Stomach (tissue), 9 donors: ENCODE results near the gene ZDHHC5. TPM values are rescaled to one million over a fixed set of nuclear protein-coding genes. Genes with fewer than 3 reads are reported as not detected.
"Not testable (repeated sequence)": the region's sequence is repeated elsewhere in the genome, so short reads cannot be mapped to it uniquely, and the experiment has no call there.

ENCODE experiments used
- DNase-seq, 2 donors: peaks; one replicate each; pipeline versions ENCODE4 v3.0.0 to v3.0.0-alpha.2; 2013 to 2019
- H3K27ac ChIP-seq, 5 donors: fragments of 200-600 bp in 4 of 5; sonication (generic) in 4 of 5; one replicate each; pipeline ENCODE4 v1.5.1; 2013 to 2019; ENCODE audit warnings: mild to moderate bottlenecking in 1 of 5, moderate library complexity in 1 of 5
- H3K27me3 ChIP-seq, 3 donors: fragments of 200-600 bp; sonication (generic); one replicate each; pipeline ENCODE4 v1.5.1; 2017 to 2019; ENCODE audit warnings: mixed run types in 1 of 3
- H3K36me3 ChIP-seq, 4 donors: fragments of 200-600 bp; sonication (generic); 1 replicate in 3 of 4; 2 replicates in 1 of 4; pipeline ENCODE4 v1.5.1; 2016 to 2019
- H3K4me1 ChIP-seq, 4 donors: fragments of 200-600 bp; sonication (generic); one replicate each; pipeline ENCODE4 v1.5.1; 2016 to 2019
- H3K4me3 ChIP-seq, 4 donors: fragments of 200-600 bp; sonication (generic) in 3 of 4; one replicate each; pipeline ENCODE4 v1.5.1; 2016 to 2019; ENCODE audit warnings: mild to moderate bottlenecking in 1 of 4
- H3K9me3 ChIP-seq, 4 donors: fragments of 200-600 bp; sonication (generic); one replicate each; pipeline ENCODE4 v1.5.1; 2016 to 2019
- EP300 ChIP-seq: sonication (generic); formaldehyde crosslinking; IDR thresholded peaks from one replicate; pipeline ENCODE4 v1.6.1; 2017; ENCODE audit warnings: antibody characterized with exemption
- POLR2A ChIP-seq, 4 donors: fragments of 450-650 bp; IDR thresholded peaks; one replicate each; pipeline ENCODE4 v1.6.1; 2016; ENCODE audit warnings: antibody characterized with exemption in 4 of 4, control low read depth in 2 of 4, mild to moderate bottlenecking in 1 of 4, moderate library complexity in 1 of 4
- POLR2AphosphoS5 ChIP-seq, 3 donors: sonication (generic); formaldehyde crosslinking; IDR thresholded peaks; one replicate each; pipeline ENCODE4 v1.6.1; 2016; ENCODE audit warnings: antibody characterized with exemption in 3 of 3
- WGBS, 5 donors: extraction: QIAGEN DNeasy Blood & Tissue Kit in 3 of 5; methylation state at CpG; one replicate each; pipeline versions ENCODE4 v1.1.5 to v1.1.7; 2013 to 2018; 5-methylcytosine and 5-hydroxymethylcytosine counted together
- intact Hi-C: fragments of 100-400 bp; cut with DNase I; formaldehyde crosslinking; loops from one replicate; pipeline ENCODE4 v1.15.1; 2023; ENCODE audit warnings: low total_unique reads
- polyA plus RNA-seq, 3 donors: library from polyadenylated mRNA; stranded (reverse); fragments of 200-250 nt; gene quantifications; one replicate each; pipeline ENCODE4 v1.2.3, GENCODE V29; 2013
- total RNA-seq, 5 donors: library from RNA; depleted of rRNA; stranded (reverse); fragments of >200 nt; gene quantifications; one replicate each; pipeline versions ENCODE4 v1.1.0 to v1.2.3, GENCODE V29; 2014 to 2016
- TF ChIP-seq, protein P1 (sequence below), 7 experiments: fragments of 450-650 bp in 4 of 7; fragments of 200-600 bp in 3 of 7; sonication (generic) in 3 of 7; IDR thresholded peaks; one replicate each; pipeline ENCODE4 v1.5.1; 2016 to 2019; ENCODE audit warnings: antibody characterized with exemption in 7 of 7, control low read depth in 2 of 7, mild to moderate bottlenecking in 1 of 7
- donor health status: healthy with polysubstance abuse.
- donor health status: Bipolar disorder and iron deficiency.
- donor health status: healthy.

Gene ZDHHC5
- total and polyA plus RNA-seq, 8 donors = 11.2 to 72.8 (median 28.7) TPM

DNA sequence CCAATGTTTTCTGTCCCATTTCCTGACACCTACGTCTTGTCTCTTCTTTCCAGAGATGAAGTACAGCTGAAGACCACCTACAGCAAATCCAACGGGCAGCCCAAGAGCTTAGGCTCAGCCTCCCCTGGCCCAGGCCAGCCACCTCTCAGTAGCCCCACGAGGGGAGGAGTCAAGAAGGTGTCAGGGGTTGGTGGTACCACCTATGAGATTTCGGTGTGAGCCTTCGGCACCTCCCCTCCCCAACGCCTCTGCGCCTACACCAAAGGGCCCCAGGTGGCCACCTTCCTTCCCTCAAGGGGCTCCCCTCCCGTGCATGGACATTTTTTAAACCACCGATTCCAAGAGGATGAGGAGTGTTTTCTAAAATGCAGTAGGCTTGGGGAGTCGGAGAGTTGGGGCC, 31.9 kb downstream of the ZDHHC5 start:
- 86 to 91% (median 90%) methylated on average over 10 of the region's 10 CpGs for WGBS, 5 donors
- H3K27ac ChIP-seq = no peak overlapping the region
- H3K36me3 ChIP-seq = peaks cover 68 to 100% (median 96%) of the 10 kb centered on the region in 4 donors
- H3K4me1 ChIP-seq = no peaks in the 10 kb centered on the region
- no peak overlapping the region for H3K4me3 ChIP-seq
- H3K9me3 ChIP-seq = no peaks in the 10 kb centered on the region
- intact Hi-C loops = no loop called here
- DNase-seq = no peak
- no peaks in the 10 kb centered on the region for H3K27me3 ChIP-seq
- TF ChIP-seq POLR2AphosphoS5 (IDR thresholded peaks at IDR 0.05) (no peak), POLR2A (IDR thresholded peaks at IDR 0.05) (no peak), EP300 (no peak)
- TF ChIP-seq, protein P1, sequence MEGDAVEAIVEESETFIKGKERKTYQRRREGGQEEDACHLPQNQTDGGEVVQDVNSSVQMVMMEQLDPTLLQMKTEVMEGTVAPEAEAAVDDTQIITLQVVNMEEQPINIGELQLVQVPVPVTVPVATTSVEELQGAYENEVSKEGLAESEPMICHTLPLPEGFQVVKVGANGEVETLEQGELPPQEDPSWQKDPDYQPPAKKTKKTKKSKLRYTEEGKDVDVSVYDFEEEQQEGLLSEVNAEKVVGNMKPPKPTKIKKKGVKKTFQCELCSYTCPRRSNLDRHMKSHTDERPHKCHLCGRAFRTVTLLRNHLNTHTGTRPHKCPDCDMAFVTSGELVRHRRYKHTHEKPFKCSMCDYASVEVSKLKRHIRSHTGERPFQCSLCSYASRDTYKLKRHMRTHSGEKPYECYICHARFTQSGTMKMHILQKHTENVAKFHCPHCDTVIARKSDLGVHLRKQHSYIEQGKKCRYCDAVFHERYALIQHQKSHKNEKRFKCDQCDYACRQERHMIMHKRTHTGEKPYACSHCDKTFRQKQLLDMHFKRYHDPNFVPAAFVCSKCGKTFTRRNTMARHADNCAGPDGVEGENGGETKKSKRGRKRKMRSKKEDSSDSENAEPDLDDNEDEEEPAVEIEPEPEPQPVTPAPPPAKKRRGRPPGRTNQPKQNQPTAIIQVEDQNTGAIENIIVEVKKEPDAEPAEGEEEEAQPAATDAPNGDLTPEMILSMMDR (IDR thresholded peaks at IDR 0.05) = no peak

DNA sequence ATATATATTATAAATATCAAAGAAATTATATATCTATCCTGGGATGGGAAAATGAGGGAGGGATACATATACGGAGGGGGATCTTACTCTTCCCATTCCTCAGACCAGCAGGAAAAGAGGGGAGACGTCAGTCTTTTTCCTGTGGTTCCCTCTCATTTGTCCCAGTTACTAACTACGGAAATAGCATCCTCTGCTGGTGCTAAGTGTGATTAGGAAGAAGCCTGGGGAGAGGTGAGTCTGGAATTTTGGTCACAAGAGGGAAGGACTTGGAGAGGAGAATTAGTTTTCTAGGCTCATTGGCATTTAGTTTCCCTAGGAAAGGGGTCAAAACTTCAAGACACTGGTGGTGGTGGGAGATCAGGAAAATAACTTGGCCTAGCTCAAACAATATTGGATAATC, 32.5 kb downstream of the ZDHHC5 start:
- no peaks in the 10 kb centered on the region for H3K9me3 ChIP-seq
- H3K27ac ChIP-seq = no peak overlapping the region
- intact Hi-C loops = no loop called here
- H3K4me3 ChIP-seq = no peak overlapping the region
- no peaks in the 10 kb centered on the region for H3K4me1 ChIP-seq
- no peak for DNase-seq
- 51 to 76% (median 66%) methylated on average over 3 of the region's 3 CpGs for WGBS, 5 donors
- TF ChIP-seq POLR2A (IDR thresholded peaks at IDR 0.05) (no peak), EP300 (no peak), POLR2AphosphoS5 (IDR thresholded peaks at IDR 0.05) (no peak)
- no peaks in the 10 kb centered on the region for H3K27me3 ChIP-seq
- H3K36me3 ChIP-seq = peaks cover 65 to 97% (median 93%) of the 10 kb centered on the region in 4 donors

DNA sequence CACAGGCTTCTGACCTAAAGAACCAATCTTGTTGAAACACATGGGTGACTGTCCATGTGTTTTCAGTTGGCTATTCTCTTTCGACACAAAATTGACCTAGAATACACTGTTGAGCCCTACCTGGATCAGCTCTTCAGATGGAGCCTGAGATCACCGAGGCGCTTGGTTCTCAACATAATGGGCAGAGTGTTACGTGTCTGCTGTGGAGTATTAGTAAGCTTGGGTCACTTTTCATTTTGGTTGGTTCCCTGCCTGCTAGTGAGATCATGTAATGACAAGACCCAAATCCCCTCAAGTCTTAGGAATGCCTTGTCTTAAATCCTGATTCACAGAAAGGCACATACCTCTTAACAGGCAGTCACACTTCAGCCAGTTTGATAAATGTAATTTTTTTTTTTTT, 35.4 kb downstream of the ZDHHC5 start:
- TF ChIP-seq EP300 = no peak
- no peak for TF ChIP-seq POLR2AphosphoS5 (IDR thresholded peaks at IDR 0.05)
- TF ChIP-seq, protein P1 (IDR thresholded peaks at IDR 0.05) = no peak
- no peak for TF ChIP-seq POLR2A (IDR thresholded peaks at IDR 0.05)
- Histone ChIP-seq H3K4me3 (no peak overlapping the region), H3K27me3 (no peaks in the 10 kb centered on the region), H3K9me3 (no peaks in the 10 kb centered on the region), H3K36me3 (peaks cover 37 to 82% (median 74%) of the 10 kb centered on the region in 4 donors), H3K4me1 (peaks cover 0 to 9% (median 0%) of the 10 kb centered on the region in 4 donors), H3K27ac (no peak overlapping the region)
- intact Hi-C loops = no loop called here
- DNase-seq = no peak
- 89 to 95% (median 92%) methylated on average over 4 of the region's 4 CpGs for WGBS, 5 donors

DNA sequence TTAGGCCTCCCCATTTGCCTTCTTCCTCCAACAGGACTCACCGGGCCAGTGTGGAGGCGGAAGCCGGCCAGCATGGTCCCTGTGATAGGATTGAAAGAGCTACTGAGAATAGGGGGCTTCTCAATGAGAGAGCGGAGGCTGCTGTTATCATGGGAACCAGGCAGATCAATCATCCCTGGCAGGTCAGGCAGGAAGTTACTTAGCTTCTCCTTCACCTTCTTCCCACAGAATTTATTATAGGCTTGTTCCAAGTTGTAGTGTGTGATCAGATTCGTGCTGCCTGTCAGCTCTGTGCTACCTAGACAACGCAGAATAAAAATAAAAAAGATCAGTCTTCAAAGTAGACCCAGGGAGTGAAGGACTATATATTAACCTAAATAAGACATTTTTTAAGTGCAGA, 37.0 kb downstream of the ZDHHC5 start:
- DNase-seq = no peak
- Histone ChIP-seq H3K36me3 (peaks cover 23 to 78% (median 62%) of the 10 kb centered on the region in 4 donors), H3K9me3 (no peaks in the 10 kb centered on the region), H3K4me1 (peaks cover 0 to 13% (median 4%) of the 10 kb centered on the region in 4 donors), H3K27ac (no peak overlapping the region), H3K27me3 (no peaks in the 10 kb centered on the region), H3K4me3 (no peak overlapping the region)
- TF ChIP-seq EP300 (no peak), POLR2AphosphoS5 (IDR thresholded peaks at IDR 0.05) (no peak), POLR2A (IDR thresholded peaks at IDR 0.05) (no peak)
- TF ChIP-seq, protein P1 (IDR thresholded peaks at IDR 0.05) = no peak
- 83 to 90% (median 87%) methylated on average over 6 of the region's 6 CpGs for WGBS, 5 donors
- intact Hi-C loops = no loop called here

DNA sequence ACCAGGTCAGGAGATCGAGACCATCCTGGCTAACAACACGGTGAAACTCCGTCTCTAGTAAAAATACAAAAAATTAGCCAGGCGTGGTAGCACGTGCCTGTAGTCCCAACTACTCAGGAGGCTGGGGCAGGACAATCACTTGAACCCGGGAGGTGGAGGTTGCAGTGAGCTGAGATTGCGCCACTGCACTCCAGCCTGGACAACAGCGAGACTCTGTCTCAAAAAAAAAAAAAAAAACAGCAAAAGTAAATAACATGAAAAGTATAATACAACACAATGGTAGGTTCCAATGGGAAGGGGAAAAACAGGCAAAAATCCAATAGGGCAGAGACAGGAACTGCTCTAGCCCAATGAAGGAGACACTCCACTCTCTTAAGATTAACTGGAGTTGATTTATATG, 37.5 kb downstream of the ZDHHC5 start:
- intact Hi-C loops, H3K27me3 ChIP-seq, H3K9me3 ChIP-seq, H3K4me3 ChIP-seq, DNase-seq, H3K27ac ChIP-seq: not testable (repeated sequence)
- Histone ChIP-seq H3K4me1 (peaks cover 0 to 18% (median 9%) of the 10 kb centered on the region in 4 donors), H3K36me3 (peaks cover 19 to 73% (median 57%) of the 10 kb centered on the region in 4 donors)
- 89 to 93% (median 90%) methylated on average over 8 of the region's 8 CpGs for WGBS, 5 donors
